NCI-H146 (cell line): ENCODE data around the gene GARIN5B.
"Not testable (repeated sequence)": the region's sequence is repeated elsewhere in the genome, so short reads cannot be mapped to it uniquely, and the experiment has no call there.

Experiments used
- DNase-seq: peaks from one replicate; lab custom pipeline; 2025; lab: John Stamatoyannopoulos, UW

The GARIN5B gene

GRCh38 chr19:55348317-55349034 is 14.6 kb downstream of the GARIN5B start:
- DNase-seq: no peak

DNA sequence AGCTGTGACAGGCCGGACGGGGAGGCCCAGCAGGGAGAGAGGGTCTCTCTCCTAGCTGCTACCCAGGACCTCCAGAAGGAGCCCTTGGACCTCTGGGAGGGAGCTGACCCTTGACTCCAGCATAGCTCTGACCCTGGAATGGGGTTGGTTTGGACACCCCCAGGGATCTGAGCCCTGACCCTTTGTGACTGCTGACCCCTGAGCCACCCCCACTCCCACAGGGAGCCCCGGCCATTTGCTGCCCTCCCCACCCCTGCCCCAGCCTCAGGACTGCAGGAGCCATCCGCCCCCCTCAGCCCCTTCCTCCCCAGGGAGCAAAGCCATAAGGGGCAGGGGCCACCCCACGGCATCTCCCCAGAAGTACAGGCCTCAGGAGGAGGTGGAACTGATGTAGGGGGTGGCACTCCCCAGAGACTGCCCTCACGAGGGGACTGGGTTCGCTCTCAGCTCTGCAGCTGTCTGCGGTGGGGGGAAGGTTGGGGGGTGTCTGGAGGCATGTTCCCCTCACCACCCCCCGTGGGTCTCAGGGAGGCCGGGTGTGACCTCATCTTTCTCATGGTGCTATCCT is 15.5 kb downstream of the GARIN5B start:
- DNase-seq: no peak

GRCh38 chr19:55346725-55347441 is 16.2 kb downstream of the GARIN5B start:
- no peak for DNase-seq

GRCh38 chr19:55345818-55346724 is 17.0 kb downstream of the GARIN5B start:
- no peak for DNase-seq

- no peak for DNase-seq
These were observed 17.8 kb downstream of the GARIN5B start for GRCh38 chr19:55345101-55345817.

DNA sequence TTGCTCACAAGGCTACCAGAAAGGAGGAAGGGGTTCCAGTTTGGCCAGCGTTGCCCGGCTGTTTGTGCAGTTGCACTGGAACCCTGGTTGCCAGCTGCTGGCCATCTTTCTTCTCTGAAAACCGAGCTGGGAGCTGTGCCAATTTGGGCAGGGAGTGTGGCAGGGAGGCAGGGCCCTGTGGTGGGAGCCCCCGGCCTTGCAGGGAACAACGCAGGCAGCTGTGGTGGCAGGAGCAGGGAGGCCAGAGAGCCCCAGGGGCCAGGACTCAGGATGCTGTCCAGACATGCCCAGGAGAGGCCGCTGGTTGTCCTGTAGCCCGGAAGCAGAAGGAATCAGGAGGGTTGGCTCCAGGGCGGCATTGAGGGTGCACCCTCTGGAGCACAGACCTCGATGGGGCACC is 18.6 kb downstream of the GARIN5B start:
- DNase-seq: no peak

DNA sequence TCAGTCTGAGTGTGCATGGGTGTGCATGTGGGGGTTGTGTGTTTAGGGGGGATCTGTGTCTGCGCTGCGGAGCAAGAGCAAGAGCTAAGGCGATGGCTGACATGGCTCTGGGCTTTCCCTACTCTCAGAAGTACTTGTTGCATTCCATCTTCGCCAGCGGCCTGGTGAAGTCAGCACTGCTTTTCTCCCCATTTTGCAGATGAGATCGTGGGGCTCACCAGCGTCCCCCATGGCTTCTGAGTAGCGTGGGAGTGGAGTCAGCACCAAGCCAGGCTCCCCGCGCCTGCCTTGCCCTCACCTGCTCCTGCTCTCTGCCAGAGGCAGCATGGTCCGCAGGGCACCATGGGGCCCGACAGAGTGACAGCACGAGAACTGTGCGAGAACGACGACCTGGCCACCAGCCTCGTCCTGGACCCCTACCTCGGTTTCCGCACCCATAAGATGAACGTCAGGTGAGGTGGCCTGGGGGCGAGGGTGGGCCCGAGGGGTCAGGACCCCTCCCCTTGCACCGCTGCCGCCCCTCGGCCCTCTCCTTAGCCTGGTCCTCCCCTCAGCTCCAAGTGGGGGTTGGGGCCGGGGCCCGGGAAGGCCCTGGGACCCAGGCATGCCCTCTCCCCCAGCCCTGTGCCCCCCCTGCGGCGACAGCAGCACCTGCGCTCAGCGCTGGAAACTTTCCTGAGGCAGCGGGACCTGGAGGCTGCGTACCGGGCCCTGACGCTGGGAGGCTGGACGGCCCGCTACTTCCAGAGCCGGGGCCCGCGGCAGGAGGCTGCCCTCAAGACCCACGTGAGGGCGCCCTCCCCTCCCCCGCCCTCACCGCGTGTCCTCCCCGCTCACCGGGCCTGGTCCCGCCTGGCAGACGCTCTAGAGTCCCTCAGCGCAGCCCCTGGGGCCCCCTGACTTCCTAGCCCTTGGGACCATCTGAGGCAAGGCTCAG is 21.2 kb downstream of the GARIN5B start:
- no peak for DNase-seq

- DNase-seq: peak; percentile 96
These were observed 21.9 kb downstream of the GARIN5B start for GRCh38 chr19:55341171-55341588.

- DNase-seq: peak; percentile 86
These were observed 22.3 kb downstream of the GARIN5B start for GRCh38 chr19:55340784-55341147.

GRCh38 chr19:55339889-55340783 is 22.9 kb downstream of the GARIN5B start:
- DNase-seq: peak; percentile 66

DNA sequence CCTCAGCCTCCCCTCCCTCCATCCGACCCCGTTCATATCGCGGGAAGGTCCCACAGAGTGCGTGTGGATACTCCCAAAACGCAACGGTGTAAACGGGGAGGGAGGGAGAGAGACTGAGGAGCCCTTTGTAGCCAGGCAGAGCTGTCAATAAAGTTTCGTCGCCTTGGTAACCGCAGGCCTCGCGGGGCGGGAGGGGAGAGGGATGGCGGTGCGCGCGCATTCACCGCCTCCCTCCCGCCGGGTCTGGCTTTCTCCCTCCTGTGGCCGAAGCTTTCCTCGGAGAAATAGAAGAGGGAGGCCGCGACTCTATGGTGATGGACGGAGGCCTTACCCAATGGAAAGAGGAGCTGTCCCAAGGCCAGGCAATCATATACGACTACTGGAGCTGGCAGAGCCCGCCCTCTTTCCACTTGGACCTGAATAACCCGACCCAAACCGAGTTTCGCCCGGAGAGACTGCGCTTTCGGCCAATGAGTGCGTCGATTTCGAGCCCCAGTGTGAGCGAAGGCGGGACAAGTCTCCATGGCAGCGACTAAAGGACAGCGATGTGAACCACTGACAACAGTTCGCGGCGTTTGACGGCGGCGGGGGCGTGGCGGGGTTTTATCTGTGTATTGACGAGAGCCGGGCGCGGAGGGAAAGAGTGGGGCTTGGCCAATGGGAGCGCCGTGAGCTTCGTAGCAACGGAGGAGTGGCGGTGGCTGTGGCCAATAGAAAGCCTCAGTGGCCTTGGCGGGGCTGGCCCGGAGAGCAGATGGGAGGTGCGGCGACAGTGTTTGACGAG is 23.8 kb downstream of the GARIN5B start, which contains the start of gene KMT5C:
TSS of gene KMT5C (plus strand) at position 772 of the 784 bp plus-strand sequence. CDS start 2,061 bp downstream, outside the sequence.
- peak; percentile 100 for DNase-seq

GRCh38 chr19:55336101-55336500 is 27.0 kb downstream of the GARIN5B start:
- no peak for DNase-seq

DNA sequence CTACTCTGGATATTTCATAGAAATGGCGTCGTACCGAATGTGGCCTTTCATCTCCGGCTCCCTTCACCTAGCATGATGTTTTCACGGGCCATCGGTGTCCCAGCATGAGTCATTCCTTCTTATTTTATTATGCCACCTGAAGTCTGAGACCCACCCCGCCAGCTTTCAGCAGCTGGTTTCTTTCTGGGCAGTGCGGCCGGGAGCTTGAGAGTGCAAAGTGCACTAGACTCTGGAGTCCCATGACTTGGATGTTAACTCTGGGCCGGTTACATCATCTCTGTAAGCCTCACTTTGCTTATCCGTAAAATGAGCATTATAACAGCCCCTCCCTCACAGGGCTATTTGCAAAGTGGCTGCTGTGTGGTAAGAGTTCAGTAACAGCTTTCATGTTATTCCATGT is 29.2 kb downstream of the GARIN5B start:
- DNase-seq: no peak

DNA sequence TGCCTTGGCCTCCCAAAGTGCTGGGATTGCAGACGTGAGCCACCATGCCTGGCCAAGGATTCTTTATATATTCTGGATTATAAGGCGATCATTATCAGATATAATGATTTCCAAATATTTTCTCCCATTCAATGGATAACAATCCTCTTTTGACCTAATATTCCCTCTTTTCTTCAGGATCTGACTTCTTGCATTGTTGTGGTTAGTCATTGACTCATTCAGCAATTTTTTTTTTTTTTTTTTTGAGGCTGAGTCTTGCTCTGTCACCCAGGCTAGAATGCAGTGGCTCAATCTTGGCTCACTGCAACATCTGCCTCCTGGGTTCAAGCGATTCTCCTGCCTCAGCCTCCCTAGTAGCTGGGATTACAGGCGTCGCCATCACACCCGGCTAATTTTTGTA is 33.3 kb downstream of the GARIN5B start:
- DNase-seq: not testable (repeated sequence)

- not testable (repeated sequence) for DNase-seq
These were observed 34.2 kb downstream of the GARIN5B start for GRCh38 chr19:55328774-55329318.

GRCh38 chr19:55325172-55325571 is 37.9 kb downstream of the GARIN5B start, which contains the start of gene TMEM150B:
Gene TMEM150B (minus strand): TSS chr19:55325341. CDS start chr19:55321036, 4,305 bp downstream.
- DNase-seq: no peak

GRCh38 chr19:55324662-55325061 is 38.4 kb downstream of the GARIN5B start:
- DNase-seq: no peak
